ENCODE results near the gene DDAH1.

The DDAH1 gene

GRCh38 chr1:85467929-85468540 lies 3.1 kb upstream of the DDAH1 start:
- no peak for DNase-seq

- no peak for DNase-seq
Observed at GRCh38 chr1:85467036-85467435, 2.1 kb upstream of the DDAH1 start.

GRCh38 chr1:85465786-85466134 lies 801 bp upstream of the DDAH1 start:
- no peak for DNase-seq

- no peak for DNase-seq
Observed at GRCh38 chr1:85464497-85465098, 361 bp downstream of the DDAH1 start.

GRCh38 chr1:85463731-85464496 lies 1.0 kb downstream of the DDAH1 start:
- no peak for DNase-seq

GRCh38 chr1:85462931-85463649 lies 1.9 kb downstream of the DDAH1 start:
- DNase-seq, result no peak

GRCh38 chr1:85461216-85461918 lies 3.6 kb downstream of the DDAH1 start:
- no peak for DNase-seq

GRCh38 chr1:85460555-85461088 lies 4.3 kb downstream of the DDAH1 start:
- DNase-seq, result no peak

GRCh38 chr1:85459290-85459689 lies 5.7 kb downstream of the DDAH1 start:
- DNase-seq, result no peak

- DNase-seq, result no peak
Observed at GRCh38 chr1:85454214-85454613, 10.7 kb downstream of the DDAH1 start.

- no peak for DNase-seq
Observed at GRCh38 chr1:85453640-85454194, 11.2 kb downstream of the DDAH1 start.

GRCh38 chr1:85452948-85453347 lies 12.0 kb downstream of the DDAH1 start:
- no peak for DNase-seq

- DNase-seq, result no peak
Observed at GRCh38 chr1:85451236-85451830, 13.6 kb downstream of the DDAH1 start.

- no peak for DNase-seq
Observed at GRCh38 chr1:85450832-85451231, 14.1 kb downstream of the DDAH1 start.

- no peak for DNase-seq
Observed at GRCh38 chr1:85449356-85449755, 15.6 kb downstream of the DDAH1 start.

- DNase-seq, result no peak
Observed at GRCh38 chr1:85448358-85448757, 16.6 kb downstream of the DDAH1 start.

GRCh38 chr1:85447006-85447943 lies 17.7 kb downstream of the DDAH1 start:
- DNase-seq, result no peak

- no peak for DNase-seq
Observed at GRCh38 chr1:85445906-85446305, 19.1 kb downstream of the DDAH1 start.

- DNase-seq, result no peak
Observed at GRCh38 chr1:85444381-85444780, 20.6 kb downstream of the DDAH1 start.

GRCh38 chr1:85440612-85441011 lies 24.3 kb downstream of the DDAH1 start:
- DNase-seq, result no peak

- DNase-seq, result no peak
Observed at GRCh38 chr1:85438353-85438752, 26.6 kb downstream of the DDAH1 start.

Data from activated gamma-delta T cell (primary cell).